NCI-H774 (cell line): Measurements from ENCODE around the gene TNFAIP3.
A peak's percentile ranks its signal among the peaks of the same experiment; 100 is the strongest.

Experiments used
- DNase-seq: peaks from one replicate; lab custom pipeline; 2025; lab: John Stamatoyannopoulos, UW

Gene TNFAIP3

GRCh38 chr6:137864812-137865508 lies 2.1 kb upstream of the TNFAIP3 start:
- no peak for DNase-seq

DNA sequence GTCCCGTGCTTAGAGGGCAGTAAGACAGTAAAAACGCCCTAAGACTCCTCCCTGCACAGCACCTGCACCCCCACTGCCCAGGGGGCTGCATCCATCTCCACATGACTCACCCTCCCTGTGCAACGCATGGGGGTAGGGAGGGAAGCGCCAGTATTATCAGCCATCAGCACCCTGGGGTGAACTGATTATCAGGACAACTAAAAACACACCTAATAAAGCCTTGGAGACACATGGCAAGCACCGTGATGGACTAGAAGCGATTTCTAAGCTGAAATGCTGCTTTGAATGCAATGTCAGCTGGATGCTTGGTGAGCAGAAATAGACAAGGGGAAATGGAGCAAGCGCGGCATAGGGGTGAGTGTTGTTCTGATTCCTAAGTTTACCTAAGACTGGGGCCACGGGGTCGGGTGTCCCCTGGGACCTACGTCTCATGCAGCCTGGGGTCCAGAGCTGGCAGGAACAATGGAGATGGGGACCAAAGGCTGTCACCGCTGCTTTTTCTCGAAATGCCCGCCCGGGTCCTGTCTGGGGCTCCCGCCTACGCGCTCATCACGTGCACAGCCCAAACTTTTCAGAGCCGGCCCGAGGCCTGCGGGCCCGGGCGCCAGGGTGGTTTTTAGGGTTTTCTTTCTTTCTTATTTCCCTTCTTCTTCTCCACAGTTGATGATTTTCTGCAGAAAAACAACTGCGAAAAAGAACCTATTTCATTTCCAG lies 702 bp upstream of the TNFAIP3 start:
- peak; percentile 58 for DNase-seq

DNA sequence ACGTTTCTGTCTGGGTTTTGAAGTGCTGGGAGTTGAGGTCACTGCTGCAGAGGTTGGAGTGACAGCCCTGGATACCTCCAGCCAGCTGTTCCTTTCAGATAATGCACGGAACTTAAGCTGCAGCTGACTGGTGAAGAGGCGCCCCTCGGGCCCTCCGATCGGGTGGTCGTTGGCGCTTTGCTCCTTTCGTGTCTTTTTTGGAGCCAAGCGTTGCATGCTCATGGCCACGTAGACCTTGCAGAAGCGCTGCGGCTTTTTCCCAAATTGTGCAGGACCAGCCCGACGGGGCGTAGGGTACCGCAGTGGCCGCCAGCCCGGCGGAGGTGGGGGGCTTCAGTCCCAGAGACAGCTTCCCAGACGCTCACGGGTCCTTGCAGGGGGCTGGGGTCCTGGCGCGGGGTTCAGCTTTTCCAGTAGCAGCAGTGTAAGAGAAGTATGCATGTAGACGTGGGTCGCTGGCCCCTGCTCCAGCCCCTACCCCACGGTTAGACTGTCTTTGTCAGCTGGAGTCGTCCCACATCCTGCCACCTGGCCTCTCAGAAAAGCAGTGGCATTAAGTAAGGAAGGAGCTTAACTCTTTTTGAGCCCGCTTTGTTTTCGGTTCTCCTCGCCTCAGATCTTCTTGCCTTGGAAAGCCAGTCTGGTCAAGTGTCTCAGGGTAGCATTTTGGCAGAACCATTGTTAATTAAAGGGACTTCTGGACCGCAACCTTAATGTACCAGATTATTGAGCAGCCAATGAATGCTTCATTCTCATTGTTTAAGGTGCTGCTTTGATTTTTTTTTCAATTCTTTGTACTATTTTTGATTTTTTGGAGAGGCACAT lies 838 bp downstream of the TNFAIP3 start:
- DNase-seq: no peak

GRCh38 chr6:137868721-137869548 lies 1.9 kb downstream of the TNFAIP3 start:
- DNase-seq: no peak

DNA sequence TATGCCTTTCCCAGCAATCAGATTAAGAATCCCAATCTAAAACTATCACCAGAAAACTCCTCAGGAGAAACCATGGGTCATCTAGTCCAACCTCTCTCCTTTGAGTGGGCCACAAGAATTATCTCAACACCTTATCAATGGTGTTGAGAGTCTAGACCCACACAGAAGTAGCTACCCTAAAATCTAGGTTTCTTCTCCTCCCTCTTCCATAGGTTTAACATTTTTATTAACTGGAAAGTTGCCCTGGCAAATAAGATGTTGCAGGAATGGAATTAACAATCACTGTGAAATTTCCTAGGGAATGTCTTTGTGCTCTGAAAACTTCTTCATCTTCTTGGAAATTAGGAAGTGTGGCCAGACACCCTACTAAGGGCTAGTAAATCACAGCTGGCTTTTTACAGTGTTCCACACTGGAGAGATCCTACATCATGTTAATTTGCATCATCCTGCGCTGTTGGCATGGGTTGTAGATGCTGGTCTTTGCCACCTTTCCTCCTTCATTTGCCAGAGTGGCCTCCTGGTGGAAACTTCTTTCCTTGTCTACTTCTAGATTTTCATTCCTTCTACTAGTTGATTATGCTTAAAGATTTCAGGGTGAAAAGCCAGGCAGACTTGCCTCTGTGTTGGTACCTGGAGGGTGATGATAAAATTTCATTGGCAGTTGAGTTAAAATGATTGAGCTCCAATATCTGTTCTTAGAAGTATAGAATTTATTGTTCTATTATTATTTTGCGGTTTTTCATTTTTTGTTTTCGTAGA lies 2.7 kb downstream of the TNFAIP3 start:
- DNase-seq: no peak

- DNase-seq: no peak
These were observed 3.2 kb downstream of the TNFAIP3 start for GRCh38 chr6:137870308-137870644.

GRCh38 chr6:137870744-137871247 lies 3.7 kb downstream of the TNFAIP3 start:
- DNase-seq: no peak

- DNase-seq: no peak
These were observed 4.2 kb downstream of the TNFAIP3 start for GRCh38 chr6:137871291-137871690.

DNA sequence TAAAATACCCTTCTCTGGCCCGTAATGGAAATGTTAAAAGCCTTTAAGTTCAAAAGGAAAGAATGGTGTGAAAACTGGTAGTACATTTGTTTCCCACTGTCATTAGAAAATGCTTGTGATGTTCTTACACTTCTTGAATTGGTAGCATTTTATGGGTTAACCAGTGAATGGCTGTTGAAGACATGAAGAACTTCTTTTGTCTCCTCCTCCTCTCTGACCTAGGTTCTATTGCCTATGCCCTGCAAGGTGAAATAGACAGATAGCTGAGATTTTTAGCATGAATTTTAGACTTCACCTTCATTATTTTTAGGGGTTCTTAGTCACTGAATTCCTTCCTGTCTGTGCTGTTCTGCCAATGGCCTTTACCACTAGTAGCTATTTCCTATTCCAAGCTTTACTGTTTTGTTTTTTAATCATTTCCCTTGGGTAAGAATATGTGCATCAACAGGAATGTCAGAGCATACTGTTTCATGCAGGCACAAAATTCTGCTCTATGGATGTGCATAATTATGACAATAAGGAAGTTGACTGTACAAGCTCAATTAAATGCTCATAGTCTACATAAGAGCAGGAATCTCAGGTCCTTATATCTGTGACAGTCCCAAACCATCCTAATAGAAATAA lies 4.9 kb downstream of the TNFAIP3 start:
- DNase-seq: no peak

DNA sequence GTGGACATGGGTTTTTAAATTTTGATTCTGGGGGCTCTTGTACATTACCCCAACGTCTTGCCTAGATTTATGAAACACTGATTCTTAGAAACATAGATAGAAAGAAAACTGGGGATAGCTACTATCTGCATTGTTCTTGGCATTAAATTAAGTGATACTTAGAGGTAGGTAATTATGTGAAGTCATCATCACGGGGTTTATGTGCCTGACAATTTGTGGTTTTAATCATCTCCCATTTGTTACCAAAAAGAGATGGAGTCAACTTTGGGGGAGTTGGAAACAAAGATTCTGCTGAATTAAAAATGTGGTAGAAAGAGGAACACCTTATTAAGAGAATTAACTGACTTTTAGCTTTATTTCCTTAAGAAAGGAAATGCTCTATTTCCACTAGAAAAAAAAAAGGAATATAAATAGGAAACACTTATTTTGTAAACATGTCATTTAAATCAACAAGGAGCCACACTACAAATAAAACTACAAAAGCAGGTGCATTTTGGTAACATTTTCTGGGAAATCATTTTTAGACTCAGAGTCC lies 5.6 kb downstream of the TNFAIP3 start:
- DNase-seq: no peak

DNA sequence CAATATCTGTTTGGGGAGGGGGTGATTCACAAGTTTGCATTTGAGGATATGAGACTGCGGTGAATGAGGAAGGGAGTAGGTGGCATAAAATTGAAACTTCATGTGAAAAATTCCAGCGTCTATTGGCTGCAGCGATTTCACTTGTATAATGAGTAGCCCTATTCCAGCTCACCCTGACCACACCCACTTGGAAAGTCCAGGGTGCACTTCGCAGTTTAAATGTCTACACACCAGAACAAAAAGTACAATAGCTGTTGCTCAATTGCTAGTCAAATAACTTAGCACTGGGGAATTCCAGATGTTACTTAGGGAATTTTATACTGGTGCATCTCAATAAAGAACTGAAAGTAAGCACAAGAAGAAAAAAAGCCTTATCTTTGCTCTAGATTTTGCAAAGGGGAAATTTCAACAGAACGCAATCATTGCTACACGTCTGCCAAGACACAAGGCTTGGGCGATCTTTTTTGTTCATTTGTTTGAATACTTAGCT lies 6.3 kb downstream of the TNFAIP3 start:
- no peak for DNase-seq

DNA sequence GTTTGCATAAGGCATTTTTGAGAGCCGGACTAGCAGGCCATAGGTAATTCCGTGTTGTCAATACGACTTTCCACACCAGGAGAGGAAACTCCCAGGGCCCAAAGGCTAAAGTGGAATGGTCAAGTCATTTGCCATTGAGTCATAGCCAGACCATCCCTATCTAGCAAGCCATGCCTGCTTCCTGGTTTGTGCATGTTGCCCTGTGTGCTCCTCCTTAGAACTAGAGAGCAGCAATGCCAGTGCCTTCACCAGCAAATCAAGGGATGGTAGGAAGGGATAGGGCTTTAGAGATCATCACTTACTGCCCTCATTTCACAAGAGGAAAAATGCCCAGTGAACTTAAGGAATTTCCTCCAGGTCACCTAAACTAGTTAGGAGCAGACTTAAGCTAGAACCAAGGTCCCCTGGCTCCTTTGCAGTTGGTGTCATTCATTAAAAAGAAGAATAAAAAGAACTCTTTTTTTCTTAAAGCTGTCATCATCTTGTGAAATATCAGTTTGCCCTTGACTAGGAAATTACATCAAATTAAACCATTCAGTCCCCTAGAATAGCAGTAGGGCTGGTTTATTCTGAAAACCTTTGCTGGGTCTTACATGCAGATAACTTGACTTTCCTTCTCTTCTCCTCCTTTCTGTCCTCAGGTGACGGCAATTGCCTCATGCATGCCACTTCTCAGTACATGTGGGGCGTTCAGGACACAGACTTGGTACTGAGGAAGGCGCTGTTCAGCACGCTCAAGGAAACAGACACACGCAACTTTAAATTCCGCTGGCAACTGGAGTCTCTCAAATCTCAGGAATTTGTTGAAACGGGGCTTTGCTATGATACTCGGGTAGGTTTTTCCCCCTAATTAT lies 7.4 kb downstream of the TNFAIP3 start:
- DNase-seq: no peak

DNA sequence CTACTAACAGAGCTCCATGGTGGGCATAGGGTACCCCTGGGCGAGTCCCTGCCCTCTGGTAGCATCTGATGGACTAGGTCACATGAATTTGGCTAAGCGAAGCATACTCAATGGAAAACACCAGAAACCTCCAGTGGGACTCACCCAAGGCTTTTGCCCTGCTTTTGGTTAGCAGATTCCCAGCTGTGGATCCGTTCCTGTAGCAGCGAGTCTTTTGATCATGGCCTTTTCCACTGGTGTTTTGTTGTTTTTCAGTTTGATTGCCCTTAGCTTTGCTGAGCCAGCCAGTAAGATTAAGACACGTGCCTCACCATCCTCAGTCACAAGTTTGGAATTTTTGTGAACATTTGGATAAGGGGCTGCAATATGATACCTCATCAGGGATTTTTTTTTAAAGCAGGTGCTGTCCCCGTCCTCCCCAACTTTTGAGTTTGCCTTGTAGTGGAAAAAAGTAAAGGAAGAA lies 8.0 kb downstream of the TNFAIP3 start:
- no peak for DNase-seq

DNA sequence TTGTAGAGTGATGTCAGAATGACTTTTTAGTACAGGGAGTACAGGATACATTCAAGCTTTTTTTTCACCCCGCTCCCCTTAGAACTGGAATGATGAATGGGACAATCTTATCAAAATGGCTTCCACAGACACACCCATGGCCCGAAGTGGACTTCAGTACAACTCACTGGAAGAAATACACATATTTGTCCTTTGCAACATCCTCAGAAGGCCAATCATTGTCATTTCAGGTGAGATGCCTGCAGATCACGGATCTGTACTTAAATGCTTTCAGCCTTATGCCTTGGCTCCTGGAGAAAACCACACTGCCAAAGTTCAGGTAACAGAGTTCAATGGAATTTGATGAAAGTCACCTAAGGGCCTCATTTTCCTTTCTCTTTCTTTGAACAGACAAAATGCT lies 8.5 kb downstream of the TNFAIP3 start:
- DNase-seq: no peak

- no peak for DNase-seq
These were observed 9.5 kb downstream of the TNFAIP3 start for GRCh38 chr6:137876547-137876946.

GRCh38 chr6:137877113-137877512 lies 10.1 kb downstream of the TNFAIP3 start:
- no peak for DNase-seq

DNA sequence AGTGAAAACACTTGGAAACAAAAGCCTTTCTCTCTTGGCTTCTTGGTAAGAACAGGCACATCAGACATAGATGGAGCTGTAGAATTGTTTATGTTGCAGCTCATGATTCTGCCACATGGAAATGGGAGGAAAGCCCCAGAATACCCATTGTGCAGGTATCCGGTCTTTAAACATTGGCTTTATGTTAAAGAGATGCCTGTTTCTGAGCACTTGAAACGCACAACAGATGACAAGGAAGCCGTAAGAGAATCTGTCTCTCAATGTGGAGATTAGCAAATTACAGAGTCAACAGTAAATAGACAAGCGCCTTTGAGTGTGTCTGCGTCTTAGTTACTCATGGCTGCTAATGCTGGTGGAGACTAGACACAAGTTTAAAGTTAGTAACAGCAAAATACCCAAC lies 10.5 kb downstream of the TNFAIP3 start:
- DNase-seq: no peak

DNA sequence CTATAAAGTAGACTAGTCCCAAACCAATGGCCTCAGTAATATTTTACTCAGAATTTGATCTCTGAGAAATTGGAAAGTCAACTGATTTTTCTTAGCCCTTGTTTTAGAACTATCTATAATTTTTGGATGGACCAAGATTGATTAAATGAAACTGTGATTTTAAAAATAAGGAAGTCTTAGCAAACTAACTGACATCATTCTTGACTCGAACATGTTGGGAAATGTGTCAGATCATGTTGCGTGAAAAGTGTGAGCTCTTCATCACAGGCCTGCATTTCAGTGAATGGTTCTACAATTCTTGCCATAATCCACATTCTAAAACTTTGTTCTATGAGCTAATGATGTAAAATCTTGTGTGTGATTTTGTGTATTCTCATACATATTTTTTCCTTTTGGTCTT lies 11.0 kb downstream of the TNFAIP3 start:
- DNase-seq: no peak
